ENCODE data around the gene ANKRD39. TPM values are rescaled to one million over a fixed set of nuclear protein-coding genes. Genes with fewer than 3 reads are reported as not detected.
A peak's percentile ranks its signal among the peaks of the same experiment; 100 is the strongest.

ANKRD39 gene
- total and polyA plus RNA-seq, 2 of the 8 experiments (the other 6 are each of a cell fraction or from before 2014, with no cell fraction given) = 18.5 to 21.3 TPM

DNA sequence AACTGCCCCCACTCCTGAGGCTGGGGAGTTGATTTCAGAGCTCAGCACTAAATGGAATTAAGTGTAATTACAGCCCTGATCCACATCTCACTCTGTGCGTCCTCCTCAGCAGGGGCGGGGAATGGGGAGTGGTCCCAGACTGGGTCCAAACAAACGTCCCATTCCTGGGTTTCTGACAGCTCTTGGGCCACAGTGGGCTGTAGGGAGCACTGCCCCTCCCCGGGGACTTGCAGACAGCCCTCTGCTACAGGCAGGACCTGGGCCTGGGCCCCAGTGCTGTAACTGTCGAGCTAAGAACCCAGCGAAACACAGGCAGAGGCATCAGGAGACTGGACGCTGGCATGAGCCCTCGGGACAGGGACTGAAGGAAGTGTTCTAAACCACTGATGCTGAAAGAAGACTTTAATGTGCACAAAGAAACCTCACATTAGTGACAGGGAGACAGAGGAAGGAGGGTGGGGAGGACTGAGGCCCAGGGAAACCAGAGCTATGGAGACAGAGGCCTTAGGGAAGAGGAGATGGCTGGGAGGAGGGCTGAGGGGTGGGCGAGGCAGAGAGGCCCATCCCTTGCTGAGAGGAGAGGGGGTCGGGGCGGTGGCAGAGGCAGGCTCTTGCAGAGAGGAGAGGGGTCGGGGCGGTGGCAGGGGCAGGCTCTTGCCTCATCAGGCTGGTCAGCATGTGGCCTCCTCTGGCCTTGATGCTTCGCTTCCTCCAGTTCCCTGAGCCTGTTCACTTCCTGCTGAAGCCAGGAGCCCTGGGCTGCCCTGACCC lies 17.9 kb upstream of the ANKRD39 start (continued):
- TF ChIP-seq, protein P1, sequence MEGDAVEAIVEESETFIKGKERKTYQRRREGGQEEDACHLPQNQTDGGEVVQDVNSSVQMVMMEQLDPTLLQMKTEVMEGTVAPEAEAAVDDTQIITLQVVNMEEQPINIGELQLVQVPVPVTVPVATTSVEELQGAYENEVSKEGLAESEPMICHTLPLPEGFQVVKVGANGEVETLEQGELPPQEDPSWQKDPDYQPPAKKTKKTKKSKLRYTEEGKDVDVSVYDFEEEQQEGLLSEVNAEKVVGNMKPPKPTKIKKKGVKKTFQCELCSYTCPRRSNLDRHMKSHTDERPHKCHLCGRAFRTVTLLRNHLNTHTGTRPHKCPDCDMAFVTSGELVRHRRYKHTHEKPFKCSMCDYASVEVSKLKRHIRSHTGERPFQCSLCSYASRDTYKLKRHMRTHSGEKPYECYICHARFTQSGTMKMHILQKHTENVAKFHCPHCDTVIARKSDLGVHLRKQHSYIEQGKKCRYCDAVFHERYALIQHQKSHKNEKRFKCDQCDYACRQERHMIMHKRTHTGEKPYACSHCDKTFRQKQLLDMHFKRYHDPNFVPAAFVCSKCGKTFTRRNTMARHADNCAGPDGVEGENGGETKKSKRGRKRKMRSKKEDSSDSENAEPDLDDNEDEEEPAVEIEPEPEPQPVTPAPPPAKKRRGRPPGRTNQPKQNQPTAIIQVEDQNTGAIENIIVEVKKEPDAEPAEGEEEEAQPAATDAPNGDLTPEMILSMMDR (IDR thresholded peaks at IDR 0.05; ENCODE audit: control extremely low read depth in 1 of 3, insufficient read depth in 1 of 3, low read depth in 1 of 3, low read length in 3 of 3) = peak in 1 of 3 experiments; percentile 7; a peak in 1 of 4 replicates
- TF ChIP-seq POLR2A (IDR thresholded peaks at IDR 0.05; ENCODE audit: control extremely low read depth in 1 of 2, low read depth in 2 of 2, low read length in 2 of 2) = no peak
- TF ChIP-seq CEBPB (IDR thresholded peaks at IDR 0.05; ENCODE audit: low read depth, low read length) = peak; percentile 1; the same call in 1 of the 2 replicates
- no peak for TF ChIP-seq SRF (IDR thresholded peaks at IDR 0.05; ENCODE audit: low read depth, low read length)
- TF ChIP-seq NANOG (IDR thresholded peaks at IDR 0.05; ENCODE audit: insufficient read depth, low read depth, low read length, poor library complexity, severe bottlenecking) = no peak
- no peak for TF ChIP-seq YY1 (IDR thresholded peaks at IDR 0.05; ENCODE audit: low read depth, low read length)
- TF ChIP-seq CHD1 (IDR thresholded peaks at IDR 0.05; ENCODE audit: low read depth, low read length) = no peak

Measured in H1 (cell line).